Embryonic facial prominence (tissue), 1 donor: Measurements from ENCODE around the gene RDH12.
"Not testable (repeated sequence)": the region's sequence is repeated elsewhere in the genome, so short reads cannot be mapped to it uniquely, and the experiment has no call there.

Source experiments
- DNase-seq: peaks from one replicate; pipeline ENCODE4 v3.0.0-alpha.2; 2016; ENCODE audit errors: extremely low spot score

RDH12 gene

DNA sequence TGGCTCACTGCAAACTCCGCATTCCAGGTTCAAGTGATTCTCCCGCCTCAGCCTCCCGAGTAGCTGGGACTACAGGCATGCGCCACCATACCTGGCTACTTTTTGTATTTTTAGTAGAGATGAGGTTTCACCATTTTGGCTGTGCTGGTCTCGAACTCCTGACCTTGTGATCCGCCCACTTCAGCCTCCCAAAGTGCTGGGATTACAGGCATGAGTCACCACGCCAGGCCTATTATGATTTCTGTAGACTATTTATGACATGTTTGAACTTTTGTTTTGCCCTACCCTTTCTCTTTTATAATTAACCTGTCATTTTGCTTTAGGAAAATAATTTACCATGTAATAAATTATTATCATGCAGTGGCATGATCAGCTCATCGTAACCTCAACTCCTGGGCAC lies at the start of gene RDH12:
Gene RDH12, plus strand, starts transcription at position 395 of the 400 bp plus-strand sequence. CDS start 20,757 bp downstream, outside the sequence.
- DNase-seq = not testable (repeated sequence)

DNA sequence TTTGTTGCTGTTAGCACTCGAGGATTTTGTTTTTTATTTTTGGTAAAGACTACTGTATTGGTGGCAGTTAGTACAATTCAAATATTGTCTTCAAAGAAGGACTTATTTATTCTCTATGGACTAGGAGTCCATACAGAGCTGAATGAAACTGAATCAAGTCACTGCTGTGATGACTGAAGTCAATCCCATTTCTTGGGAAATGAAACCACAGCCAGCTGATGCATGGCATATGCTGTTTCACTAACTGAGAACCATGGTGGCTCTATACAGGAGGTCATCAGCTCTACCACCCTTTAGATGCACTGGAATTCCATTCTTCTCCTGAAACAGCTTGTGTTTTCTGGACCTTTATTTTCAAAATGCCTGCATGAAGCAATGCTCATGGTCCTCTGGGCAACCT lies 49.5 kb upstream of the RDH12 start:
- DNase-seq = no peak

DNA sequence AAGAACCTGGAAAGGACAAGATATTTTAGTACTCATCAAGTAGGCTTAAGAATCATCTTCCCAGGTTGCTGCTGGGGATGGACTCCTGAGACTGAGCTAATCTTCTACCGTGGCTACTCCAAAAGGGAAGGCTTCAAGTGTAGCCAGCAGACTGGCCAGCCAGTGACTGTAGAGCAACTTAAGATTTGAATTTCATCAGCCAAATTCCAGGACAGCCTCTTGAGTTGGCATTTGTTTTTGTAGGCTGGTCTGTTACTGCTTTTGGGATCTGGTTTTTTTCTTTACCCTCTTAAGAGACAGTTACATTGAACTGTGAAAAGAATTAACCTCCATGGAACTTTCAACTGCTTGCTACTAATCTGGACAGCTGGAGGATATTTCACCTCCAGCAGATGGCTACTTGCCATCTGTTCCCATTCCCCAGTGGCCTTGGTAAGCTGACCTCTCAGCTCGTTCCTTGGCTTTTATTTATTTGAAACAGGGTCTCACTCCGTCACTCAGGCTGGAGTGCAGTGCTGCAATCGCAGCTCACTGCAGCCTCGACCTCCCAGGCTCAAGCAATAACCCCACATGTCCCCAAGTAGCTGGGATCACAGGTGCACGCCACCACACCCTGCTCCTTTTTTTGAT lies 47.9 kb upstream of the RDH12 start:
- DNase-seq = no peak

DNA sequence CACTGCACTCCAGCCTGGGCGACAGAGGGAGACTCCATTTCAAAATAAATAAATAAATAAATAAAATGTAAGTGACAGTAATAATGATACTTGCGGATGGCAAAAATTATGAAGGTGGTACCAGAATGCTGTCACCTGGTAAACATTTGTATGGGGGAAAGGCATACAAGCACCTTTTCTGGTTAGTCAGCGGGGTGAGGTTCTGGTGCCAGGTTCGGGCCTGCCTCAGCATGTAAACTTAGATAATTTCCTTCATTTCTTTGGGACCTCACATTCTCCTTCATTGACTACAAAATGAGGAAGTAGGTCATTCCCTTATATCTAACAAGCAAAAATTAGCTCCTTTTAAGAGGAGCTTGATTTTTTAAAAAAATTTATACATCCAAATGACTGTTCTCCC lies 38.1 kb upstream of the RDH12 start:
- DNase-seq = no peak

DNA sequence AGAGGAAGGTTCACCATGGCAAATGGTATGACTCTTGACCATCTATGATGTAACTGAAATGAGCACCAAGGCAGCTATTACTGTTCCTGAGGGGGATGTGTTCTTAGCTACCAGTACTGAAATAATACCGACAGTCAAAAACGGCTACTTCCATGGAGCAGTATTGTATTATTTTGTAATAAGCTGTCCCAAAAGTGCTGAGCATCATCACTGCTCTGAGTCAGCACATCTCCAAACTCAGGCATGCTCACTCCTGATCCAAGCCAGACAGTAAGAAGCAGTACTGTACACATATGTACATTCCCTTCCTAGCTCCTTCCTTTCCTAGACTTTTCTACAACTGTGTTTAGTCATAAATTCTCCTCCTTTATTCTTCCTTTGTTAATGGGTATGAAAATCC lies 35.8 kb upstream of the RDH12 start:
- DNase-seq = no peak

GRCh38 chr14:67666750-67667449 lies 34.8 kb upstream of the RDH12 start:
- DNase-seq = no peak

- no peak for DNase-seq
Observed at GRCh38 chr14:67668559-67668958, 33.1 kb upstream of the RDH12 start.

GRCh38 chr14:67673451-67673850 lies 28.2 kb upstream of the RDH12 start:
- DNase-seq = no peak

DNA sequence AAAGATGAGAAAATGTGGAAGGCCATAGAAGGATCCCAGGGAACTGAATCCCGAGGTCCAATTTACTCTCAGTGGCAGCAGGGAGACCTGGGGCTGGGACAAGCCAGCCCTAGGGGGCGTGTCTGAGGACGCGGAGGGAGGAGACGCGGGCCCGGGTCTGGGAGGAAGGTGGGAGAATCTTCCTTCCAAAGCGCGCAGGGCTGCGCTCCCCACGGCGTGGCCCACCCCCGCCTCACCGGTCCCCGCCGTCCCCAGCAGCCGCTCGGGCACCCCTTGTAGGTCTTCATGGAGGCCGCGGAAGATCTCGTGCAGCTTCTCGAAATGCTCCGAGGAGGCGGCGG lies 27.6 kb upstream of the RDH12 start:
- DNase-seq = no peak

GRCh38 chr14:67674480-67675218 lies 27.0 kb upstream of the RDH12 start, which contains the start of gene VTI1B:
TSS of gene VTI1B (minus strand) at chr14:67674632. CDS start at chr14:67674489, 143 bp downstream.
- DNase-seq = peak; percentile 69

GRCh38 chr14:67675219-67675582 lies 26.5 kb upstream of the RDH12 start:
- no peak for DNase-seq

DNA sequence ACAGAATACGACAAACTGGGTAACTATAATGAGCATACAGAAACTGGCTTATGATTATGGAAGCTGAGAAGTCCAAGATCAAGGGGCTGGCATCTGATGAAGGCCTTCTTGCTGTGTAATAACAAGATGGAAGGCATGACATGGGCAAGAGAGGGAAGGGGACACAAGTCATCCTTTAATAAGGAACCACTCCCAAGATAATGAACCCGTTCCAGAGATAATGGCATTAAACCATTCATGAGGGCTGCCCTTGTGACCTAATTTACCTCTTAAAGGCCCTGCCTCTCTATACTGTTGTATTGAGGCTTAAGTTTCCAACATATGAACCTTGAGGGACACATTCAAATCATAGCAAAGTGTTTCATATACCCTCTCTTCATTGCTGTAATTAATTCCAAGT lies 22.7 kb upstream of the RDH12 start:
- DNase-seq = no peak

GRCh38 chr14:67680121-67680602 lies 21.5 kb upstream of the RDH12 start:
- no peak for DNase-seq

DNA sequence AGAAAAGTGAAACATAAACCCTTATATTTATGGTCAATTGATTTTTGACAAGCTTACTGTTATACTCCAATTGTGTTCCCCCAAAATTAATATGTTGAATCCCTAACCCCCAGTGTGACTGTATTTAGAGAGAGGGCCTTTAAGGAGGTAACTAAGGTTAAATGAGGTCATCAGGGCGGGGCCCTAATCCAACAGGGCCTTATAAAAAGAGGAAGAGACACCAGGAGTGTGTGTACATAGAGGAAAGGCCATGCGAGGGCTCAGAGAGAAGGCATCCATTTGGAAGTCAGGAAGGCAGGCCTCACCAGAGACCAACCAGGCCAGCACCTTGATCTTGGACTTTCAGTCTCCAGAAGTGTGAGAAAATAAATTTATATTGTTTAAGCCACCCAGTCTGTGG lies 20.7 kb upstream of the RDH12 start:
- DNase-seq = no peak

DNA sequence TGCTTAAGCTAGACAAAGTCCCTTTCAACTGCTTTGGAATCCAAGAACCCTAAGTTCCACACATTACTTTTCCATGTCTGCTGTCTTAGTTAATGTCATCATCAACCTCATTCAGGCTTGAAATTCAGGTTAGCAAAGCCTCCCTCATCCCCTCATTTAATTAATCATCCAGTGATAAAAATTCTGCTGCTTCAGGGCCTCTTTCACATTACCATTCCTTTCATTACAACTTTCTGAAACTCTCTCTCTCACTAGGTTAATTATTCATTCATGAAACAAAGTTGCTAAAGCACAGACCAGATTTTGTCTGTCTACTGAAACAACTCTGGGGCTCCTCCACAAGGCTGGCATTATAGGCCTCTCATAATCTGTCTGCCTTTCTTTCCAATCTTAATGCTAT lies 17.8 kb upstream of the RDH12 start:
- no peak for DNase-seq

DNA sequence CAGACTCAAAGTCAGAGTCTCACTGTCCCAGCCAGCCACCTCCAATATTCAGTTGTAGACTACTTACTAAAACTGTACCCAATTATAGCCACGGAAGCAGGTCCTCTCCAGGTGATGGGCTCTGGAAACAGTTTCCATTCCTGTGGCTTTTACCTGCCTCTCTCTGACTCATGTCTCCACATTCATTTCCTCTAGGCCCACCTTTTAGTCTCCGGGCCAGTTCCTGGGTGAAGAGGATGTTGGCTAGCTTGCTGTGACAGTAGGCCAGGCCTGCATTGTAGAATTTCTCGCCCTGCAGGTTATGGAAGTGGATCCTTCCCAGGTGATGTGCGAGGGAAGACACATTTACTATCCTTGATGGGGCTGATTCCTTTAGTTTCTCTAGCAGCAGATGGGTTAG lies 11.7 kb upstream of the RDH12 start:
- no peak for DNase-seq

DNA sequence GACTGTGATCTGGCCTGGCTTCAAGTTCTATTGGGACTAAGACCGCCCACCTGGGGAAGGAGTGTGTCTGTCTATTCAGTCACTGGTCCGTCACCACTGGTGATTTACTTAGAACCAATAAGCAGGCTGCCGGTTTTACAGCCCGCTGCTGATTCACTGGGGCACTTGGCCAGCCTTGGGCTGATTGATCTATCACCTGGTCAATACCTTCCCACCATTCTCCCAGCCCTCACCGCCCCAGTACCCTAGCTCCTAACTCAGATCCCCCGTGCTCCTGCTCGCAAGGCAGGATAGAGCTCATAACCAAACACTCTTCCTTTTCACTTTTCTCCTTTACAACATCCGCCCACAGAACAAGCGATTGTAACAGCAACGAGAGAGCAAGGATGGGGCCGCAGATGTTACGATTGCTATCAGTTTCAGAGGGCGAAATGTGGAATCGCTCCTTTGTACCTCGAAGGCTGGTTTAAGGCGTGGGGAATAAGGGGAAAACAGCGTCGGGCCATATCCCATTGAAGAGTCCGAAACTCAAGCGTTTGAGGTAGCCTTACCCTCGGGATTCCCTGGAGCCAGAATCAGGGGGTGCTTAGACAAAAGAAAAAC lies 6.8 kb upstream of the RDH12 start:
- DNase-seq = no peak

DNA sequence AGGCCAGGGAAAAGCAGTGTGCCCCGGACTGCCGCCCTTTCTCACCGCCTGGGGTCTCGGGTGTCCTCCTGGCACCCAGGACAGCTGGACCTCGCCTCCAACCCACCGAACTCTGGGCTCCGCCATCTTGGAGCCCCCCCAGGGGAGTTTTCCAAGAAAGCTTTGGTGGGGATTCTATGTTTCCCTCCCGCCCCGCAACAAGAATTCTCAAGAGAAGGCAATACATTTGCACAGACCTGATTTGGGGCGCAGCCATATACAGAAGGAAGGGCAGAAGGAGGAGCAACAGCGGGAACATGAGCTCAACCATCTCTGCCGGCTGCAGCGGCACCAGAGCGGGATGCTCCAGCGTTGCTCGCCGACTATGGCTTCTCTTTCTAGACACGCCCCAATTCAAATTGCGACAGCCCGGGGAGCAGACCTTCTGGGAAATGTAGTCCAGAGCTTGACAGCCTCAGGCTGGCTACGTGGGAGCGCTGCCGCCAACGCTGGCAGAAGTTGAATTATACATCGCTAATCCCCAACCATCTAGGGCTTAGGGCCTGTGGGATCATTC lies 6.2 kb upstream of the RDH12 start, which contains the start of gene RDH11:
Gene RDH11, minus strand, starts transcription at position 371 of the 556 bp plus-strand sequence. Its CDS starts 61 bp downstream, at position 310.
- DNase-seq = peak; percentile 92

GRCh38 chr14:67697006-67697405 lies 4.7 kb upstream of the RDH12 start:
- DNase-seq = no peak

GRCh38 chr14:67698179-67698578 lies 3.5 kb upstream of the RDH12 start:
- DNase-seq = no peak

DNA sequence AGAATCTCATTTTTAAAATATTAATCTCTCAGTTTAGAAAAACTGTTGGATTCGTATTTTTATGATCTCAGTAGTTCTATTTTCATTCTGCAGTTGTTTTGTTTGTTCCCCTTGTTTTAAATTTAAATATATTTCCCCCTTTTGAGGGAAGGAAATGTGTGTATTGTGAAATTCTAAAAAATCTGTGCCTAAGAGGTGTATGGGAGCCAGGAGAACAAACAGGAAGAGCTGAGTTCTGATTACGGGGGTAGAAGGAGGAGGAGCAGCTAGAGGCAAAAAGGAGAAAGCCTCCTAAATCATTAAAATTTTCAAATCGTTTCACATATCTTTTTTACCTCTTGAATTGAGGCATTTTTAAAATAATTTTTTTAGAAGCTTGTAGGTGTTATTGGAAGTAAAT lies 2.3 kb downstream of the RDH12 start:
- DNase-seq = no peak

DNA sequence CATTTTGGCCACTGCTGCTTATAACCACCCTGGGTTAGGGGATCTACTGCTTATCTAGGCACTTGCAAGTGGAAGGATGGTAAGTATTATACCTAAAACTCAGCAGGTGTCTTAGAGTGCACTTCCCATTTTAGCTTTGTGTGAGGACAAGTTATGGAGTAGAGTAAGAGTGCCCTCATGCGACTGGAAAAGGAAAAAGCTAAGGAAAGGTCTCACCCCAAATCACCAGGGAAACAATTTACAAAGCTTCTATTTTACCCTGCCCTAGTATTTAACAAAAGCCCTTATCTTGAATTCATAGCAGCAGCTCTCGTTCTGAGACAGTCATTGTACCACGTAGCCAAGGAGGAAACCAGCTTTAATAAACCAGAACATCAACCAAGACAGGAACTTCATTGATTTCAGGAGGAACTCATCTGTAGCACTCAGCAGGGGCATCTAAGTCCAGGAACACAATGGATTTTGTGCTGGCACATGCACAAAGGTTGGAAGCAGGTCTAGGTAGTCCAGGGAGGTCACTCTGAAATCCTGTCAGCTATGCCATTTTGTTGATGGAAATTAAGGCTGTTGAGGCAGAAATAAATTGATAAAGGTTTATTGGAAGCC lies 2.9 kb downstream of the RDH12 start:
- peak; percentile 49 for DNase-seq
